Iris pigment epithelial cell (primary cell): Measurements from ENCODE around the gene IFITM2.
"Not testable (repeated sequence)": the region's sequence is repeated elsewhere in the genome, so short reads cannot be mapped to it uniquely, and the experiment has no call there.

Experiments used
- DNase-seq: peaks from one replicate; pipeline ENCODE4 v3.0.0-alpha.2; 2011; ENCODE audit warnings: low read depth

IFITM2 gene

GRCh38 chr11:342328-342727 lies 34.7 kb downstream of the IFITM2 start:
- DNase-seq = no peak

- no peak for DNase-seq
These were observed 37.4 kb downstream of the IFITM2 start for GRCh38 chr11:344836-345578.

GRCh38 chr11:346529-346928 lies 38.9 kb downstream of the IFITM2 start:
- no peak for DNase-seq

GRCh38 chr11:349270-349954 lies 41.8 kb downstream of the IFITM2 start:
- DNase-seq = not testable (repeated sequence)

- DNase-seq = not testable (repeated sequence)
These were observed 42.6 kb downstream of the IFITM2 start for GRCh38 chr11:350033-350722.

- DNase-seq = peak; percentile 86
These were observed 43.2 kb downstream of the IFITM2 start for GRCh38 chr11:350723-351255.

- DNase-seq = no peak
These were observed 43.8 kb downstream of the IFITM2 start for GRCh38 chr11:351411-351810.

GRCh38 chr11:352456-353031 lies 44.9 kb downstream of the IFITM2 start:
- no peak for DNase-seq

GRCh38 chr11:353179-353873 lies 45.7 kb downstream of the IFITM2 start:
- peak; percentile 92 for DNase-seq

- DNase-seq = peak; percentile 95
These were observed 48.2 kb downstream of the IFITM2 start for GRCh38 chr11:355581-356458.

- DNase-seq = no peak
These were observed 49.0 kb downstream of the IFITM2 start for GRCh38 chr11:356610-357009.

- DNase-seq = no peak
These were observed 50.0 kb downstream of the IFITM2 start for GRCh38 chr11:357582-357981.

GRCh38 chr11:358129-358800 lies 50.6 kb downstream of the IFITM2 start:
- no peak for DNase-seq
